Thyroid gland (tissue), 4 donors: ENCODE measurements around the gene MYEOV. TPM values are rescaled to one million over a fixed set of nuclear protein-coding genes. Genes with fewer than 3 reads are reported as not detected.
A peak's percentile ranks its signal among the peaks of the same experiment; 100 is the strongest.

Experiments used
- DNase-seq, 2 donors: peaks; one replicate each; pipeline ENCODE4 v3.0.0-alpha.2; 2019
- H3K27ac ChIP-seq, 3 donors: fragments of 200-600 bp; sonication (generic); 1 replicate in 2 of 3; 2 replicates in 1 of 3; pipeline ENCODE4 v1.5.1; 2016 to 2019; ENCODE audit warnings: mild to moderate bottlenecking in 1 of 3, moderate library complexity in 1 of 3
- H3K27me3 ChIP-seq: fragments of 200-600 bp; sonication (generic); one replicate; pipeline ENCODE4 v1.5.1; 2019
- H3K36me3 ChIP-seq, 2 donors: fragments of 200-600 bp; sonication (generic); one replicate each; pipeline ENCODE4 v1.5.1; 2016 to 2019
- H3K4me1 ChIP-seq, 2 donors: fragments of 200-600 bp; sonication (generic); one replicate each; pipeline ENCODE4 v1.5.1; 2017 to 2019
- H3K4me3 ChIP-seq, 3 donors: fragments of 200-600 bp; sonication (generic); replicated peaks in 1 of 3; 1 replicate in 2 of 3; 2 replicates in 1 of 3; pipeline ENCODE4 v1.5.1; 2016; ENCODE audit warnings: mild to moderate bottlenecking in 1 of 3
- H3K9me3 ChIP-seq: fragments of 200-600 bp; sonication (generic); one replicate; pipeline ENCODE4 v1.5.1; 2017
- POLR2A ChIP-seq, 2 donors: fragments of 450-650 bp; IDR thresholded peaks; one replicate each; pipeline ENCODE4 v1.6.1; 2017; ENCODE audit warnings: antibody characterized with exemption in 2 of 2, mild to moderate bottlenecking in 2 of 2, moderate library complexity in 1 of 2
- WGBS, 2 donors: methylation state at CpG; one replicate each; pipeline ENCODE4 v1.1.5; 2017; 5-methylcytosine and 5-hydroxymethylcytosine counted together
- intact Hi-C: fragments of 100-400 bp; cut with DNase I; formaldehyde crosslinking; loops from one replicate; pipeline ENCODE4 v1.15.1; 2023
- total RNA-seq, 4 donors: library from RNA; depleted of rRNA; stranded (reverse); fragments of >200 nt; gene quantifications; one replicate each; pipeline ENCODE4 v1.2.3, GENCODE V29; 2016
- TF ChIP-seq, protein P1 (sequence below), 6 experiments: fragments of 200-600 bp in 3 of 6; fragments of 450-650 bp in 3 of 6; sonication (generic) in 3 of 6; IDR thresholded peaks; one replicate each; pipeline ENCODE4 v1.5.1; 2016 to 2019; ENCODE audit warnings: antibody characterized with exemption in 6 of 6, mild to moderate bottlenecking in 2 of 6, inconsistent platforms in 1 of 6, moderate library complexity in 1 of 6

MYEOV gene
- total RNA-seq, 4 donors from 2014 or later, result 0.42 to 2.6 (median 0.68) TPM; not detected in 1

DNA sequence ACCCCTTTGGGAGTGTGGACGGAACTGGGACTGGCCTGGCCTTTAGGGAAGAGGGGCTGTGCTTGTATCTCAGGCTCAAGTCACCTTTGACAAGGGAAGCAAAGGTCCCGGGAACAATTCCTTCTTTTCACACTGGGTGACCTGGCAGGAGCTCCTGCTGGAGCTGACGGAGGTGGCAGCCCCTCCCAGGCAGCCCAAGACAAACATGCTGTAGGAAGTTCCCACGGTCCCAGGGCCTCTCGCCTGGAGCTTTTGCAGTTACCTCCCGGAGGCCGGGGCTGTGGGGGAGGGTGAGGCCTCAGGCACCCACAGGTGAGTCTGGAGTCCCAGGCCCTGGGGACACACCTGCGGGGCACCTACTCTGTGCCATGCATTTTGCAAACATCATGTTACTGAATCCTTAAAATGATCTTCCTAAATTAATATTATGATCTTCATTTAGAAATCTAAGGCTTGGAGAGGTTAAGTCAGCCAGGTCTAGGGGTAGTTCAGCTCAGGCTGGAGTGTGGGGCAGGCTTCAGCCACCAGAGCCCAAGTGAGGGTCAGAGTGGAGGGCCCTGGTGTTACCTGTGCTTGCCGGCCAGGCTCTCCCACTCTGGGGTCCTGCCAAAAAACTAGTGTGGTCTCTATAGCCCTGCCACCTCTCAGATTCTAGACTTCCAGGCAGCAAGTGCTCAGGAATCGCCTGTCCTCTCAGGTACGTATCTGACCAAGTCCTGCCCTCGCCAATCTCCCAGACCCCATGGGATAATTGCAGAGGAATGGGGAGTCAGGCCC is 15.7 kb upstream of the MYEOV start:
- intact Hi-C loops, result no loop called here
- no peaks in the 10 kb centered on the region for H3K9me3 ChIP-seq
- peak overlapping the region in 1 of 3 donors; percentile 78 for H3K27ac ChIP-seq
- WGBS, 2 donors, result 46 to 82% methylated on average over 4 to 12 of the region's 12 CpGs
- no peak overlapping the region for H3K4me3 ChIP-seq
- peak; percentile 90 to 91 for DNase-seq
- TF ChIP-seq POLR2A (IDR thresholded peaks at IDR 0.05), result no peak
- TF ChIP-seq, protein P1, sequence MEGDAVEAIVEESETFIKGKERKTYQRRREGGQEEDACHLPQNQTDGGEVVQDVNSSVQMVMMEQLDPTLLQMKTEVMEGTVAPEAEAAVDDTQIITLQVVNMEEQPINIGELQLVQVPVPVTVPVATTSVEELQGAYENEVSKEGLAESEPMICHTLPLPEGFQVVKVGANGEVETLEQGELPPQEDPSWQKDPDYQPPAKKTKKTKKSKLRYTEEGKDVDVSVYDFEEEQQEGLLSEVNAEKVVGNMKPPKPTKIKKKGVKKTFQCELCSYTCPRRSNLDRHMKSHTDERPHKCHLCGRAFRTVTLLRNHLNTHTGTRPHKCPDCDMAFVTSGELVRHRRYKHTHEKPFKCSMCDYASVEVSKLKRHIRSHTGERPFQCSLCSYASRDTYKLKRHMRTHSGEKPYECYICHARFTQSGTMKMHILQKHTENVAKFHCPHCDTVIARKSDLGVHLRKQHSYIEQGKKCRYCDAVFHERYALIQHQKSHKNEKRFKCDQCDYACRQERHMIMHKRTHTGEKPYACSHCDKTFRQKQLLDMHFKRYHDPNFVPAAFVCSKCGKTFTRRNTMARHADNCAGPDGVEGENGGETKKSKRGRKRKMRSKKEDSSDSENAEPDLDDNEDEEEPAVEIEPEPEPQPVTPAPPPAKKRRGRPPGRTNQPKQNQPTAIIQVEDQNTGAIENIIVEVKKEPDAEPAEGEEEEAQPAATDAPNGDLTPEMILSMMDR (IDR thresholded peaks at IDR 0.05), result no peak
- no peaks in the 10 kb centered on the region for H3K36me3 ChIP-seq
- H3K4me1 ChIP-seq, result peaks cover 23 to 50% of the 10 kb centered on the region in 2 donors
- H3K27me3 ChIP-seq, result no peaks in the 10 kb centered on the region

GRCh38 chr11:69280451-69280850 is 13.5 kb upstream of the MYEOV start:
- Histone ChIP-seq H3K9me3 (no peaks in the 10 kb centered on the region), H3K4me3 (no peak overlapping the region), H3K27ac (no peak overlapping the region), H3K36me3 (no peaks in the 10 kb centered on the region), H3K4me1 (peaks cover 14 to 33% of the 10 kb centered on the region in 2 donors), H3K27me3 (no peaks in the 10 kb centered on the region)
- intact Hi-C loops, result no loop called here
- WGBS, 2 donors, result 92 to 93% methylated on average over 2 of the region's 2 CpGs
- DNase-seq, result no peak
- TF ChIP-seq, protein P1 (IDR thresholded peaks at IDR 0.05), result no peak
- TF ChIP-seq POLR2A (IDR thresholded peaks at IDR 0.05), result no peak

DNA sequence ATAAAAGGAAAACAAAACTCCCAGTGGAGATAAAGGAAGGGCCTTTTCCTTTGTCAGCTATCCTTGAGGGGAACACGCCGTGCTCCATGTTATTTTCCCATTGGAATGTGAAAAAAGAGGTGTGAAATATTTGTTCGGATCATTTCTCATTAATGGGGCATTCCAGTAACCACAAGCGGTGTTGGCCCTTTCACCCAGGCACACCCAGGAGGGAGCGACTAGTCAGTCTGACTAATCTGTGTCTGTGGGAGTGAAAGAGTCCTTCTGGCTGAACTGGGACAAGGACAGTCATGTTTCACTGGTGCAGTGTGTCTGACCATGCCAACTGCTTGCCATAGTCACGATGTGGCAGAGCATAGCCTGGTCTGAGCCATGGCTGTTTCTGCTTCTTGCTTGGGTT is 13.0 kb upstream of the MYEOV start:
- 67 to 78% methylated on average over 6 of the region's 6 CpGs for whole genome bisulfite sequencing, 2 donors
- peaks cover 14 to 28% of the 10 kb centered on the region in 2 donors for H3K4me1 ChIP-seq
- no peaks in the 10 kb centered on the region for H3K36me3 ChIP-seq
- H3K4me3 ChIP-seq, result no peak overlapping the region
- H3K27me3 ChIP-seq, result no peaks in the 10 kb centered on the region
- H3K27ac ChIP-seq, result no peak overlapping the region
- no peak for DNase-seq
- TF ChIP-seq, protein P1 (IDR thresholded peaks at IDR 0.05), result no peak
- no peak for TF ChIP-seq POLR2A (IDR thresholded peaks at IDR 0.05)
- intact Hi-C loops, result no loop called here
- no peaks in the 10 kb centered on the region for H3K9me3 ChIP-seq

DNA sequence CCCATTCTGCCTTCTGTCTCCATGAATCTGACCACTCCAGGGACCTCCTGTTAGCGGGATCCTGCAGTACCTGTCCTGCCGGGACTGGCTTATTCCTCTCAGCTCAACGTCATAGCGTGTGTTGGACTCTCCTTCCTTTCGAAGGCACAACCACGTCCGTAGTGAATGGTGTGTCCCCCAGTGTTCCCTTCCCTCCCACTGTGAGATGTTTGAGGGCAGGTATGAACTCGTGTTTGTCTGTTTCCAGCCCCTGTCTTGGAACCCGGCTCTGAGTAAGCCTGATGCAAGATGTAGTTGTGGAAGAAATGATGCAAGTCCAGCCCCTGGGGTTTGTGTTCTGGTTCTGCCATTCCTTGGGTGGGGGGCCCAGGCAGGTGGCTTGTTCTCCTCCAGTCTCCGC is 10.5 kb upstream of the MYEOV start:
- Histone ChIP-seq H3K4me1 (peaks cover 2 to 10% of the 10 kb centered on the region in 2 donors), H3K27me3 (no peaks in the 10 kb centered on the region), H3K4me3 (no peak overlapping the region), H3K9me3 (no peaks in the 10 kb centered on the region), H3K27ac (no peak overlapping the region), H3K36me3 (no peaks in the 10 kb centered on the region)
- no peak for TF ChIP-seq POLR2A (IDR thresholded peaks at IDR 0.05)
- TF ChIP-seq, protein P1 (IDR thresholded peaks at IDR 0.05), result no peak
- DNase-seq, result no peak
- 86 to 88% methylated on average over 10 of the region's 10 CpGs for WGBS, 2 donors
- intact Hi-C loops, result no loop called here

- intact Hi-C loops, result no loop called here
- H3K27ac ChIP-seq, result no peak overlapping the region
- H3K4me3 ChIP-seq, result no peak overlapping the region
- H3K4me1 ChIP-seq, result peaks cover 0 to 6% of the 10 kb centered on the region in 2 donors
- H3K27me3 ChIP-seq, result no peaks in the 10 kb centered on the region
- 87 to 90% methylated on average over 8 to 9 of the region's 9 CpGs for WGBS, 2 donors
- H3K9me3 ChIP-seq, result no peaks in the 10 kb centered on the region
- DNase-seq, result no peak
- TF ChIP-seq POLR2A (IDR thresholded peaks at IDR 0.05), result no peak
- TF ChIP-seq, protein P1 (IDR thresholded peaks at IDR 0.05), result no peak
- H3K36me3 ChIP-seq, result no peaks in the 10 kb centered on the region
These were observed 9.9 kb upstream of the MYEOV start for GRCh38 chr11:69284081-69284511.
